IgD-negative memory B cell (primary cell): ENCODE measurements around the gene ZNF750. TPM values are rescaled to one million over a fixed set of nuclear protein-coding genes. Genes with fewer than 3 reads are reported as not detected.
"Not testable (repeated sequence)": the region's sequence is repeated elsewhere in the genome, so short reads cannot be mapped to it uniquely, and the experiment has no call there.

ENCODE experiments used
- H3K27ac Mint-ChIP-seq, 3 donors: one replicate each; pipeline ENCODE4 v1.8.0; 2020 to 2022; ENCODE audit warnings: mild to moderate bottlenecking in 3 of 3, mixed read lengths in 3 of 3, moderate library complexity in 1 of 3
- H3K27me3 Mint-ChIP-seq: one replicate; pipeline ENCODE4 v1.8.0; 2021; ENCODE audit warnings: mixed read lengths
- H3K36me3 Mint-ChIP-seq: one replicate; pipeline ENCODE4 v1.8.0; 2020; ENCODE audit warnings: mild to moderate bottlenecking, mixed read lengths
- H3K4me1 Mint-ChIP-seq, 3 donors: one replicate each; pipeline ENCODE4 v1.8.0; 2020 to 2022; ENCODE audit warnings: mixed read lengths in 3 of 3, mild to moderate bottlenecking in 1 of 3
- H3K4me3 Mint-ChIP-seq, 4 donors: one replicate each; pipeline ENCODE4 v1.8.0; 2020 to 2022; ENCODE audit warnings: mild to moderate bottlenecking in 4 of 4, mixed read lengths in 4 of 4, moderate library complexity in 3 of 4
- H3K9me3 Mint-ChIP-seq, 3 donors: one replicate each; pipeline ENCODE4 v1.8.0; 2020 to 2021; ENCODE audit warnings: mixed read lengths in 3 of 3, mild to moderate bottlenecking in 1 of 3
- polyA plus RNA-seq: library from polyadenylated mRNA; unstranded; fragments of 300-500 nt; fragmentation: Illumina TruSeq; gene quantifications from one replicate; pipeline ENCODE4 v1.2.3, GENCODE V29; 2021

ZNF750 gene
- polyA plus RNA-seq, 1 donor from 2014 or later: not detected

- H3K9me3 Mint-ChIP-seq: no peaks in the 10 kb centered on the region
- H3K27ac Mint-ChIP-seq: peak overlapping the region in 1 of 3 donors; percentile 68
- peaks cover 0 to 3% (median 0%) of the 10 kb centered on the region in 3 donors for H3K4me1 Mint-ChIP-seq
- no peaks in the 10 kb centered on the region for H3K27me3 Mint-ChIP-seq
- no peak overlapping the region for H3K4me3 Mint-ChIP-seq
- H3K36me3 Mint-ChIP-seq: peaks cover 2% of the 10 kb centered on the region
Observed at GRCh38 chr17:82794781-82795482, 44.9 kb downstream of the ZNF750 start.

- no peaks in the 10 kb centered on the region for H3K36me3 Mint-ChIP-seq
- H3K9me3 Mint-ChIP-seq: no peaks in the 10 kb centered on the region
- H3K27ac Mint-ChIP-seq: no peak overlapping the region
- no peaks in the 10 kb centered on the region for H3K27me3 Mint-ChIP-seq
- peaks cover 0 to 3% (median 0%) of the 10 kb centered on the region in 3 donors for H3K4me1 Mint-ChIP-seq
- no peak overlapping the region for H3K4me3 Mint-ChIP-seq
Observed at GRCh38 chr17:82793974-82794630, 45.7 kb downstream of the ZNF750 start.

GRCh38 chr17:82791532-82791931, 48.3 kb downstream of the ZNF750 start:
- no peaks in the 10 kb centered on the region for H3K9me3 Mint-ChIP-seq
- H3K4me3 Mint-ChIP-seq: no peak overlapping the region
- no peak overlapping the region for H3K27ac Mint-ChIP-seq
- H3K36me3 Mint-ChIP-seq: no peaks in the 10 kb centered on the region
- H3K4me1 Mint-ChIP-seq: peaks cover 0 to 6% (median 3%) of the 10 kb centered on the region in 3 donors
- no peaks in the 10 kb centered on the region for H3K27me3 Mint-ChIP-seq

GRCh38 chr17:82790391-82790790, 49.4 kb downstream of the ZNF750 start:
- Mint-ChIP-seq H3K36me3 (no peaks in the 10 kb centered on the region), H3K27ac (no peak overlapping the region), H3K4me1 (peaks cover 0 to 6% (median 3%) of the 10 kb centered on the region in 3 donors), H3K9me3 (no peaks in the 10 kb centered on the region), H3K4me3 (peak overlapping the region in 1 of 4 donors; percentile 70), H3K27me3 (no peaks in the 10 kb centered on the region)

GRCh38 chr17:82789806-82790205, 50.0 kb downstream of the ZNF750 start:
- H3K9me3 Mint-ChIP-seq: no peaks in the 10 kb centered on the region
- H3K27ac Mint-ChIP-seq: no peak overlapping the region
- no peaks in the 10 kb centered on the region for H3K36me3 Mint-ChIP-seq
- peaks cover 0 to 6% (median 3%) of the 10 kb centered on the region in 3 donors for H3K4me1 Mint-ChIP-seq
- H3K27me3 Mint-ChIP-seq: no peaks in the 10 kb centered on the region
- no peak overlapping the region for H3K4me3 Mint-ChIP-seq

GRCh38 chr17:82789051-82789592, 50.7 kb downstream of the ZNF750 start:
- peaks cover 0 to 6% (median 3%) of the 10 kb centered on the region in 3 donors for H3K4me1 Mint-ChIP-seq
- no peak overlapping the region for H3K27ac Mint-ChIP-seq
- no peaks in the 10 kb centered on the region for H3K9me3 Mint-ChIP-seq
- H3K36me3 Mint-ChIP-seq: peaks cover 2% of the 10 kb centered on the region
- H3K4me3 Mint-ChIP-seq: no peak overlapping the region
- no peaks in the 10 kb centered on the region for H3K27me3 Mint-ChIP-seq

- Mint-ChIP-seq H3K9me3 (no peaks in the 10 kb centered on the region), H3K36me3 (peaks cover 3% of the 10 kb centered on the region), H3K27ac (no peak overlapping the region), H3K4me3 (no peak overlapping the region), H3K27me3 (no peaks in the 10 kb centered on the region), H3K4me1 (peaks cover 0 to 6% (median 3%) of the 10 kb centered on the region in 3 donors)
Observed at GRCh38 chr17:82788206-82789001, 51.4 kb downstream of the ZNF750 start.

GRCh38 chr17:82787081-82787848, 52.6 kb downstream of the ZNF750 start:
- Mint-ChIP-seq H3K27ac (no peak overlapping the region), H3K4me3 (peak overlapping the region in 1 of 4 donors; percentile 47), H3K4me1 (peaks cover 0 to 3% (median 3%) of the 10 kb centered on the region in 3 donors), H3K36me3 (peaks cover 3% of the 10 kb centered on the region), H3K9me3 (no peaks in the 10 kb centered on the region), H3K27me3 (no peaks in the 10 kb centered on the region)

- H3K27me3 Mint-ChIP-seq: no peaks in the 10 kb centered on the region
- H3K36me3 Mint-ChIP-seq: peaks cover 3% of the 10 kb centered on the region
- no peaks in the 10 kb centered on the region for H3K9me3 Mint-ChIP-seq
- H3K27ac Mint-ChIP-seq: no peak overlapping the region
- peaks cover 3 to 8% (median 7%) of the 10 kb centered on the region in 3 donors for H3K4me1 Mint-ChIP-seq
- H3K4me3 Mint-ChIP-seq: no peak overlapping the region
Observed at GRCh38 chr17:82786427-82786826, 53.4 kb downstream of the ZNF750 start.

- H3K4me1 Mint-ChIP-seq, H3K27me3 Mint-ChIP-seq, H3K4me3 Mint-ChIP-seq, H3K36me3 Mint-ChIP-seq, H3K9me3 Mint-ChIP-seq, H3K27ac Mint-ChIP-seq: not testable (repeated sequence)
Observed at GRCh38 chr17:82785581-82785980, 54.2 kb downstream of the ZNF750 start.

GRCh38 chr17:82783498-82783897, 56.3 kb downstream of the ZNF750 start:
- Mint-ChIP-seq H3K4me3 (no peak overlapping the region), H3K9me3 (no peaks in the 10 kb centered on the region), H3K4me1 (peaks cover 3 to 8% (median 7%) of the 10 kb centered on the region in 3 donors), H3K27me3 (no peaks in the 10 kb centered on the region), H3K27ac (no peak overlapping the region), H3K36me3 (peaks cover 3% of the 10 kb centered on the region)

- Mint-ChIP-seq H3K4me1 (peaks cover 3 to 8% (median 7%) of the 10 kb centered on the region in 3 donors), H3K9me3 (no peaks in the 10 kb centered on the region), H3K36me3 (peaks cover 3% of the 10 kb centered on the region), H3K4me3 (no peak overlapping the region), H3K27ac (no peak overlapping the region), H3K27me3 (no peaks in the 10 kb centered on the region)
Observed at GRCh38 chr17:82782657-82783207, 57.1 kb downstream of the ZNF750 start.

- no peaks in the 10 kb centered on the region for H3K9me3 Mint-ChIP-seq
- H3K36me3 Mint-ChIP-seq: peaks cover 5% of the 10 kb centered on the region
- H3K27me3 Mint-ChIP-seq: no peaks in the 10 kb centered on the region
- peaks cover 4 to 10% (median 7%) of the 10 kb centered on the region in 3 donors for H3K4me1 Mint-ChIP-seq
- H3K4me3 Mint-ChIP-seq: no peak overlapping the region
- peak overlapping the region in 1 of 3 donors; percentile 4 for H3K27ac Mint-ChIP-seq
Observed at GRCh38 chr17:82781894-82782274, 57.9 kb downstream of the ZNF750 start.
